LHCN-M2 (cell line): ENCODE data around the gene MCM5. TPM values are rescaled to one million over a fixed set of nuclear protein-coding genes. Genes with fewer than 3 reads are reported as not detected.
A peak's percentile ranks its signal among the peaks of the same experiment; 100 is the strongest.
"Not testable (repeated sequence)": the region's sequence is repeated elsewhere in the genome, so short reads cannot be mapped to it uniquely, and the experiment has no call there.

ENCODE experiments used
- DNase-seq: peaks from one replicate; pipeline ENCODE4 v3.0.0-alpha.2; 2012; ENCODE audit warnings: low read depth
- total RNA-seq: library from RNA; depleted of rRNA; stranded (reverse); fragments of >200 nt; gene quantifications from 2 replicates; pipeline ENCODE4 v1.2.3, GENCODE V29; 2014; rRNA removed

Gene MCM5
- total RNA-seq, 1 experiment from 2014 or later: 100 TPM

GRCh38 chr22:35470903-35471321 lies 71.0 kb downstream of the MCM5 start:
- peak; percentile 8 for DNase-seq

- DNase-seq: not testable (repeated sequence)
These were observed 71.6 kb downstream of the MCM5 start for GRCh38 chr22:35471566-35471965.

- DNase-seq: no peak
These were observed 72.5 kb downstream of the MCM5 start for GRCh38 chr22:35472488-35472887.

- no peak for DNase-seq
These were observed 74.0 kb downstream of the MCM5 start for GRCh38 chr22:35473971-35474370.

Other genes starting within 250 kb of the MCM5 start
- gene HMGXB4, start 142.6 kb upstream of the MCM5 start, total RNA-seq: 14.1 and 17.8 TPM in 2 replicates
- gene TOM1, start 100.2 kb upstream of the MCM5 start, total RNA-seq: 33.8 and 50.3 TPM in 2 replicates
- 103 and 152 TPM in 2 replicates for gene HMOX1, start 19.0 kb upstream of the MCM5 start, total RNA-seq
- gene RASD2, start 140.7 kb downstream of the MCM5 start, total RNA-seq: 0.19 and 0.23 TPM in 2 replicates
- gene MB, start 217.2 kb downstream of the MCM5 start, total RNA-seq: not detected in 2 replicates
- 4.2 and 7.7 TPM in 2 replicates for gene APOL6, start 248.3 kb downstream of the MCM5 start, total RNA-seq